GM19328 (cell line): ENCODE data around the gene ING3.

Source experiments
- ATAC-seq: cut with Tn5 transposase; IDR thresholded peaks from one replicate; pipeline ENCODE4 v1.9.1; 2021; ENCODE audit warnings: mild to moderate bottlenecking, moderate library complexity; ENCODE audit not compliant: unreplicated experiment

Gene ING3

GRCh38 chr7:120950539-120951308, at the start of gene ING3:
Gene ING3 (plus strand): TSS chr7:120950777. CDS start chr7:120950897, 120 bp downstream.
- ATAC-seq: peak; percentile 98

- ATAC-seq: no peak
Measured at GRCh38 chr7:120915314-120916105, 35.1 kb upstream of the ING3 start.

- ATAC-seq: no peak
Measured at GRCh38 chr7:120916121-120916520, 34.5 kb upstream of the ING3 start.

- no peak for ATAC-seq
Measured at GRCh38 chr7:120916538-120916937, 34.0 kb upstream of the ING3 start.

GRCh38 chr7:120919466-120919865, 31.1 kb upstream of the ING3 start:
- no peak for ATAC-seq

GRCh38 chr7:120920034-120920433, 30.5 kb upstream of the ING3 start:
- ATAC-seq: no peak

GRCh38 chr7:120920591-120921274, 29.8 kb upstream of the ING3 start:
- no peak for ATAC-seq

- ATAC-seq: no peak
Measured at GRCh38 chr7:120924837-120925236, 25.7 kb upstream of the ING3 start.

GRCh38 chr7:120925392-120925791, 25.2 kb upstream of the ING3 start:
- ATAC-seq: no peak

- ATAC-seq: no peak
Measured at GRCh38 chr7:120926943-120927346, 23.6 kb upstream of the ING3 start.

GRCh38 chr7:120927454-120928103, 23.0 kb upstream of the ING3 start:
- ATAC-seq: peak; percentile 77

- no peak for ATAC-seq
Measured at GRCh38 chr7:120931243-120931642, 19.3 kb upstream of the ING3 start.

GRCh38 chr7:120933475-120933874, 17.1 kb upstream of the ING3 start:
- no peak for ATAC-seq

GRCh38 chr7:120939345-120939744, 11.2 kb upstream of the ING3 start:
- no peak for ATAC-seq

GRCh38 chr7:120941064-120941463, 9.5 kb upstream of the ING3 start:
- ATAC-seq: no peak

- ATAC-seq: no peak
Measured at GRCh38 chr7:120941856-120942255, 8.7 kb upstream of the ING3 start.

- no peak for ATAC-seq
Measured at GRCh38 chr7:120942861-120943260, 7.7 kb upstream of the ING3 start.

GRCh38 chr7:120944826-120945562, 5.6 kb upstream of the ING3 start:
- ATAC-seq: no peak

- ATAC-seq: no peak
Measured at GRCh38 chr7:120947980-120948379, 2.6 kb upstream of the ING3 start.

- no peak for ATAC-seq
Measured at GRCh38 chr7:120949393-120949911, 1.1 kb upstream of the ING3 start.
